SK-MEL-5 (cell line): ENCODE data around the gene RAB17. TPM values are rescaled to one million over a fixed set of nuclear protein-coding genes. Genes with fewer than 3 reads are reported as not detected.
A peak's percentile ranks its signal among the peaks of the same experiment; 100 is the strongest.

Source experiments
- DNase-seq: peaks from one replicate; pipeline ENCODE4 v3.0.0-alpha.2; 2016; ENCODE audit warnings: low read depth, low spot score
- in situ Hi-C: cut with HindIII; loops from 2 replicates; pipeline ENCODE4 v1.10.0; 2016; ENCODE audit warnings: low sequenced_read_pairs, high pct_unique_total_duplicates, low pct_unique_long_range_greater_than_20kb
- polyA plus RNA-seq, 2 experiments: library from polyadenylated mRNA; depleted of rRNA; stranded (reverse); fragments of >200 nt; gene quantifications; 2 replicates each; pipeline ENCODE4 v1.2.3, GENCODE V29; 2015
- total RNA-seq: library from RNA; depleted of rRNA; stranded (reverse); fragments of >200 nt; shearing (Covaris generic); gene quantifications from 2 replicates; pipeline ENCODE4 v1.2.3, GENCODE V29; 2014; rRNA removed

The RAB17 gene
- total RNA-seq, result 82.8 and 92.0 TPM in 2 replicates
- 87.0 and 88.7 TPM in 2 replicates for polyA plus RNA-seq (2015; cell fraction: cytosol; rRNA removed)
- polyA plus RNA-seq (2015; cell fraction: nucleus; rRNA removed), result 235 and 309 TPM in 2 replicates

- in situ Hi-C loops, result no loop called here
- DNase-seq, result peak; percentile 76
Measured at GRCh38 chr2:237590272-237591140, at the start of gene RAB17. TSS of gene RAB17 (minus strand) at chr2:237590734. CDS start at chr2:237586154, 4,580 bp downstream.

- in situ Hi-C loops, result no loop called here
- DNase-seq, result no peak
Measured at GRCh38 chr2:237639836-237640220, 49.3 kb upstream of the RAB17 start.

- no peak for DNase-seq
- in situ Hi-C loops, result no loop called here
Measured at GRCh38 chr2:237639052-237639835, 48.7 kb upstream of the RAB17 start.

GRCh38 chr2:237638176-237638575, 47.6 kb upstream of the RAB17 start:
- in situ Hi-C loops, result no loop called here
- no peak for DNase-seq

- in situ Hi-C loops, result no loop called here
- no peak for DNase-seq
Measured at GRCh38 chr2:237637429-237638135, 47.0 kb upstream of the RAB17 start.

GRCh38 chr2:237636578-237636977, 46.0 kb upstream of the RAB17 start:
- DNase-seq, result no peak

GRCh38 chr2:237633061-237633561, 42.6 kb upstream of the RAB17 start:
- DNase-seq, result no peak
- in situ Hi-C loops, result no loop called here

More at GRCh38 chr2:237636578-237636977, 46.0 kb upstream of the RAB17 start:
- in situ Hi-C loops, result no loop called here

- no peak for DNase-seq
- in situ Hi-C loops, result no loop called here
Measured at GRCh38 chr2:237631801-237632585, 41.5 kb upstream of the RAB17 start.

- in situ Hi-C loops, result no loop called here
- no peak for DNase-seq
Measured at GRCh38 chr2:237631007-237631785, 40.7 kb upstream of the RAB17 start.

GRCh38 chr2:237630216-237631000, 39.9 kb upstream of the RAB17 start:
- no peak for DNase-seq
- in situ Hi-C loops, result no loop called here

- DNase-seq, result no peak
- in situ Hi-C loops, result no loop called here
Measured at GRCh38 chr2:237629739-237630138, 39.2 kb upstream of the RAB17 start.

- DNase-seq, result no peak
- in situ Hi-C loops, result no loop called here
Measured at GRCh38 chr2:237629188-237629534, 38.6 kb upstream of the RAB17 start.

- in situ Hi-C loops, result no loop called here
Measured at GRCh38 chr2:237628247-237629187, 38.0 kb upstream of the RAB17 start.

GRCh38 chr2:237627441-237628246, 37.1 kb upstream of the RAB17 start, which contains the start of gene LRRFIP1:
TSS of gene LRRFIP1 (plus strand) at chr2:237627587. CDS start at chr2:237627645, 58 bp downstream.
- in situ Hi-C loops, result no loop called here
- peak; percentile 16 for DNase-seq

More at GRCh38 chr2:237628247-237629187, 38.0 kb upstream of the RAB17 start:
- DNase-seq, result no peak
